Endothelial cell of umbilical vein (primary cell): ENCODE measurements around the gene SLC38A9. TPM values are rescaled to one million over a fixed set of nuclear protein-coding genes. Genes with fewer than 3 reads are reported as not detected.

Source experiments
- BruUV-seq: library from RNA; stranded (reverse); fragments of 400-500 nt; replicated peaks from 2 replicates; lab custom pipeline; 2021; lab: Mats Ljungman, UMichigan
- CTCF ChIA-PET: fragments of 300-600, 350-600 bp; sonication (Branson Sonifier 250); formaldehyde crosslinking; loops from one replicate; lab custom pipeline; 2021; ENCODE audit warnings: antibody characterized with exemption, inconsistent platforms; lab: Charles Lee
- POLR2A ChIA-PET: fragments of 300-600, 350-600 bp; sonication (Branson Sonifier 250); formaldehyde crosslinking; loops from one replicate; lab custom pipeline; 2021; ENCODE audit warnings: antibody characterized with exemption, inconsistent platforms; lab: Charles Lee
- DNase-seq: peaks from one replicate; pipeline ENCODE4 v3.0.0-alpha.2; 2011; ENCODE audit warnings: low read depth, low spot score
- FAIRE-seq: peaks from 2 replicates; lab custom pipeline; 2011; peaks lifted over from hg19 to GRCh38; lab: Jason Lieb, UNC
- H2AFZ ChIP-seq: 2 replicates; pipeline ENCODE4 v1.6.0; 2012; ENCODE audit warnings: low read depth, low read length, control low read depth, inconsistent platforms
- H3K27ac ChIP-seq: 2 replicates; pipeline ENCODE4 v1.5.1; 2011; ENCODE audit warnings: low read depth, mild to moderate bottlenecking, control low read depth, low read length, moderate library complexity; ENCODE audit not compliant: insufficient read depth
- H3K27me3 ChIP-seq, 2 experiments: 2 replicates each; pipeline versions ENCODE4 v1.6.0 to v1.6.1; 2011; ENCODE audit warnings: low read length in 2 of 2, mixed read lengths in 1 of 2; ENCODE audit not compliant: control insufficient read depth in 2 of 2, insufficient read depth in 2 of 2
- H3K36me3 ChIP-seq, 2 experiments: 2 replicates in 1 of 2; 3 replicates in 1 of 2; pipeline ENCODE4 v1.5.1; 2011; ENCODE audit warnings: low read length in 2 of 2, mild to moderate bottlenecking in 1 of 2, moderate library complexity in 1 of 2; ENCODE audit not compliant: control insufficient read depth in 2 of 2, insufficient read depth in 2 of 2; ENCODE audit errors: extremely low read depth in 1 of 2
- H3K4me1 ChIP-seq: 3 replicates; pipeline ENCODE4 v1.5.1; 2011; ENCODE audit warnings: mild to moderate bottlenecking, low read length; ENCODE audit not compliant: control insufficient read depth, insufficient read depth; ENCODE audit errors: extremely low read depth
- H3K4me2 ChIP-seq: 2 replicates; pipeline ENCODE4 v1.6.1; 2011; ENCODE audit warnings: low read length, control low read depth, mixed read lengths; ENCODE audit not compliant: insufficient read depth
- H3K4me3 ChIP-seq, 3 experiments: fragments of 200-600 bp in 1 of 3; sonication (generic), shearing (Covaris generic) in 1 of 3; replicated peaks in 1 of 3; 2 replicates each; pipeline ENCODE4 v1.5.1; 2011 to 2016; ENCODE audit warnings: control low read depth in 3 of 3, low read length in 3 of 3, mild to moderate bottlenecking in 2 of 3, inconsistent platforms in 1 of 3, low read depth in 1 of 3, moderate library complexity in 1 of 3; ENCODE audit not compliant: insufficient read depth in 1 of 3
- H3K79me2 ChIP-seq: 2 replicates; pipeline ENCODE4 v1.6.0; 2012; ENCODE audit warnings: low read length, inconsistent platforms; ENCODE audit not compliant: control insufficient read depth, insufficient read depth
- H3K9ac ChIP-seq: replicated peaks from 2 replicates; pipeline ENCODE3; 2011; ENCODE audit warnings: low read length, control low read depth; ENCODE audit not compliant: insufficient read depth; ENCODE audit errors: extremely low read depth
- H3K9me1 ChIP-seq: replicated peaks from 3 replicates; pipeline ENCODE4 v1.6.0; 2011; ENCODE audit warnings: mild to moderate bottlenecking, low read length; ENCODE audit not compliant: control insufficient read depth, insufficient read depth; ENCODE audit errors: extremely low read depth
- H3K9me3 ChIP-seq: replicated peaks from 2 replicates; pipeline ENCODE4 v1.5.1; 2012; ENCODE audit warnings: low read length, inconsistent platforms; ENCODE audit not compliant: control insufficient read depth, insufficient read depth
- H4K20me1 ChIP-seq: replicated peaks from 2 replicates; pipeline ENCODE3; 2011; ENCODE audit warnings: mild to moderate bottlenecking, low read length; ENCODE audit not compliant: control insufficient read depth, insufficient read depth; ENCODE audit errors: extremely low read depth
- CTCF ChIP-seq, 2 donors: IDR thresholded peaks; 1 replicate in 1 of 2; 2 replicates in 1 of 2; pipeline ENCODE4 v1.5.1; 2011; ENCODE audit warnings: low read length in 2 of 2, mild to moderate bottlenecking in 2 of 2, moderate library complexity in 2 of 2, control low read depth in 1 of 2, inconsistent platforms in 1 of 2, low read depth in 1 of 2; ENCODE audit not compliant: insufficient read depth in 1 of 2; ENCODE audit errors: extremely low read depth in 1 of 2
- EZH2 ChIP-seq: IDR thresholded peaks from 2 replicates; pipeline ENCODE4 v1.6.1; 2012; ENCODE audit warnings: borderline replicate concordance, low read depth, mild to moderate bottlenecking, moderate library complexity, low read length, inconsistent platforms; ENCODE audit not compliant: severe bottlenecking
- FOS ChIP-seq: IDR thresholded peaks from 2 replicates; pipeline ENCODE4 v1.6.1; 2011; ENCODE audit warnings: mild to moderate bottlenecking, low read length, moderate library complexity, borderline replicate concordance; ENCODE audit not compliant: insufficient read depth
- JUN ChIP-seq: IDR thresholded peaks from 2 replicates; pipeline ENCODE4 v1.6.1; 2011; ENCODE audit warnings: borderline replicate concordance, low read depth; ENCODE audit not compliant: insufficient read length, insufficient read depth
- POLR2A ChIP-seq: IDR thresholded peaks from 2 replicates; pipeline ENCODE4 v1.6.1; 2012; ENCODE audit warnings: low read depth, mild to moderate bottlenecking, control low read depth, low read length
- POLR2AphosphoS5 ChIP-seq: IDR thresholded peaks from 2 replicates; pipeline ENCODE4 v1.6.1; 2012; ENCODE audit warnings: low read depth, mild to moderate bottlenecking, control low read depth, low read length, moderate library complexity; ENCODE audit not compliant: insufficient read depth
- dilution Hi-C: fragments of 300-500 bp; cut with MboI; formaldehyde crosslinking; loops from one replicate; pipeline ENCODE4 v1.15.0; 2019; ENCODE audit warnings: low sequenced_read_pairs; ENCODE audit not compliant: extremely low pct_ligation_motif_present
- intact Hi-C: fragments of 100-400 bp; cut with micrococcal nuclease; formaldehyde crosslinking; loops from one replicate; pipeline ENCODE4 v1.10.0; 2022
- polyA plus RNA-seq, 4 experiments: library from polyadenylated mRNA; depleted of rRNA in 3 of 4; stranded (reverse) in 3 of 4; unstranded in 1 of 4; fragments of >200 nt; gene quantifications; 2 replicates each; pipeline versions ENCODE4 v1.2.1 to v1.2.3, GENCODE V29; 2011 to 2012; ENCODE audit warnings: missing spikeins in 1 of 4
- total RNA-seq: library from RNA; stranded (reverse); gene quantifications from 2 replicates; pipeline ENCODE4 v1.2.3, GENCODE V29; 2021

The SLC38A9 gene
- total and polyA plus RNA-seq, 2 donors (not counting 3 experiments of a cell fraction or from before 2014, with no cell fraction given), result 14.1 to 24.9 TPM

GRCh38 chr5:55701462-55702103 is 10.5 kb downstream of the SLC38A9 start:
- DNase-seq, result no peak
- dilution Hi-C loops (no loop called here), intact Hi-C loops (no loop called here)
- Histone ChIP-seq H2AFZ (no peak overlapping the region), H3K4me1 (no peaks in the 10 kb centered on the region), H3K9me3 (no peaks in the 10 kb centered on the region), H3K36me3 (peaks cover 0 to 2% of the 10 kb centered on the region in 2 experiments), H3K79me2 (no peaks in the 10 kb centered on the region), H3K4me3 (no peak overlapping the region), H4K20me1 (no peaks in the 10 kb centered on the region), H3K9me1 (no peaks in the 10 kb centered on the region), H3K27me3 (no peaks in the 10 kb centered on the region), H3K9ac (no peak overlapping the region), H3K4me2 (no peak overlapping the region), H3K27ac (no peak overlapping the region)
- no peak for FAIRE-seq
- BruUV-seq, result no TSS peak
- CTCF ChIA-PET, result interaction anchor here (1.0 to 2.8 kb wide), 3 partner anchors 10 to 376 kb away, joined by 3 to 17 read pairs (median 4); no protein-coding TSS in a partner anchor
- TF ChIP-seq EZH2 (no peak), FOS (no peak), CTCF (IDR thresholded peaks at IDR 0.05; ENCODE audit: extremely low read depth in 1 of 2, insufficient read depth in 1 of 2, low read depth in 1 of 2, low read length in 2 of 2) (no peak), POLR2AphosphoS5 (no peak)
- POLR2A ChIA-PET, result no interaction called here

GRCh38 chr5:55700745-55701144 is 11.4 kb downstream of the SLC38A9 start:
- Histone ChIP-seq H2AFZ (no peak overlapping the region), H3K36me3 (peaks cover 0 to 2% of the 10 kb centered on the region in 2 experiments), H3K4me1 (no peaks in the 10 kb centered on the region), H3K9me3 (no peaks in the 10 kb centered on the region), H3K4me3 (no peak overlapping the region), H3K27me3 (no peaks in the 10 kb centered on the region), H3K79me2 (no peaks in the 10 kb centered on the region), H3K9me1 (no peaks in the 10 kb centered on the region), H3K4me2 (no peak overlapping the region), H3K9ac (no peak overlapping the region), H3K27ac (no peak overlapping the region), H4K20me1 (no peaks in the 10 kb centered on the region)
- ChIA-PET CTCF (interaction anchor here (1.0 to 2.8 kb wide), 3 partner anchors 9 to 376 kb away, joined by 3 to 17 read pairs (median 4); no protein-coding TSS in a partner anchor), POLR2A (no interaction called here)
- TF ChIP-seq CTCF (IDR thresholded peaks at IDR 0.05; ENCODE audit: extremely low read depth in 1 of 2, insufficient read depth in 1 of 2, low read depth in 1 of 2, low read length in 2 of 2), result no peak
- TF ChIP-seq FOS, result no peak
- no peak for TF ChIP-seq POLR2AphosphoS5
- TF ChIP-seq JUN, result no peak
- no peak for TF ChIP-seq POLR2A
- DNase-seq, result no peak
- intact Hi-C loops, result no loop called here
- FAIRE-seq, result no peak
- dilution Hi-C loops, result no loop called here
- no TSS peak for BruUV-seq
